ENCODE data around the gene SPNS3.

Gene SPNS3

GRCh38 chr17:4501295-4501949 is 67.7 kb downstream of the SPNS3 start:
- no peak for TF ChIP-seq CTCF (IDR thresholded peaks at IDR 0.05; ENCODE audit: extremely low read depth, missing control alignments)
- DNase-seq (ENCODE audit: low spot score), result no peak

DNA sequence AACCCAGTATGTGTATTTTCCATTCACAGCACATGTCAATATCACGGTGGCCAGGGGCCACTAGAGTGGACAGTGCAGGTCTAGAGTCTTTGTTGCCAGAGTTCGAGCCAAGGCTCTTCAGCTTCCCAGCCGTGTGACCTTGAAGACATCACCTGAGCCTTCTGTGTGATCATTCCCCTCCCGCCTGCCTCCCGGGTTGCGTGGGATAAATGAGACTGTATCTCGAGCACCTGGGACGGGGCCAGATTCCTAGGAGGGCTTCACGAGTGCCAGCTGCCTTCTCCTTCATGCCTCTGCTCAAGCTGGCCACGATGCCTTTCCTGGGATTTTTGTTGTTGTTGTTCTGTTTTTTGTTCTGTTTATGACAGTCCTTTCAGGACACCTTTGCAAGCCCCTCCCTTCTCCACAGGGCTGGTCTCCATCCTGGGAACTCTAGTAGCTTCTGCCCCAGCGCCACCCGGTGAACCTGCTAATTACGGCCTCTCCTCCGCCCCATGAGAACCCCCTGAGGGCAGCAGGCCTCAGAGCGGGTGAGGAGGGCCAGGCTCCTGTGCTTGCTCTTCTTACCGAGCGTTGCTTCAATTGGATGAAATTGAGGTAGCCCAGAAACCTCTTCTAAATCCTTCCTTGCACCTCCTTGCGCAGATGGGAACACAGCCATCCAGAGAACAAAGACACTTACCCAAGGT is 68.9 kb downstream of the SPNS3 start:
- DNase-seq (ENCODE audit: low spot score), result no peak
- no peak for TF ChIP-seq CTCF (IDR thresholded peaks at IDR 0.05; ENCODE audit: extremely low read depth, missing control alignments)

DNA sequence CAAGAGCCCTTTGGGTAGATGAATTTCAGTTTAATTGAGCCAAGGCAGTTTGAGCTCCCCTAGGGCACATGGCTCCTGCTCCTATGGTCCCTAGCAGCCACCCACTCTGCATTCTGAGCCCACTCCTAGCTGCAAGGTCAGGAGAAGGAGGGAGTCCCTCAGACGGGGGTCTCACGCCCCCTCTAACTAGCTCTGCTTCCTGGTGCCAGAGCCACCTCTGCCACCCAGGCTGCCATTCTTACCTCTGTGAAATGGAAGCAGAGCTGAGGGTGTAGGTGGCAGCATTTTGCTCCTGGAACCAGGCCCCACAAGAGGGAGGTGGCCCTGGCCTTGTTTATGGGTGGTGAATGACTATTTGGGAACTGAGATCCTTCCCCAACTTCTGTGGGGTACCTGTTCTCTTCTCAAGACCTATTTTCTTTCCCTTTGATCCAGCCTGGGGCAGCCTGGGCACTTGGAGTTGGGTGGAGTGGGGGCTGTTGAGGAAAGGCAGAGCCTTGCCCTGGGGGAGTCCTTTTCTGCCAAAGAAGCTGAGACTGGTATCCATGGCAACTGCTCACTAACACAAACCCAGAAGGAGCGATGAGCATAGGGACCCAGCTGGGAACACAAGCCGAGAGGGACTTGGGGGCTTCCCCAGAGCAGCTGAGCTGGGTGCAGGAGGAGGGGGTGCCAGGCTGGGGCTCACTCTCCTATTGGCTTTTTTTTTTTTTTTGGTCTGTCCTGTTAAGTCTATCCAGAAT is 69.7 kb downstream of the SPNS3 start:
- no peak for DNase-seq (ENCODE audit: low spot score)
- TF ChIP-seq CTCF (IDR thresholded peaks at IDR 0.05; ENCODE audit: extremely low read depth, missing control alignments), result no peak

DNA sequence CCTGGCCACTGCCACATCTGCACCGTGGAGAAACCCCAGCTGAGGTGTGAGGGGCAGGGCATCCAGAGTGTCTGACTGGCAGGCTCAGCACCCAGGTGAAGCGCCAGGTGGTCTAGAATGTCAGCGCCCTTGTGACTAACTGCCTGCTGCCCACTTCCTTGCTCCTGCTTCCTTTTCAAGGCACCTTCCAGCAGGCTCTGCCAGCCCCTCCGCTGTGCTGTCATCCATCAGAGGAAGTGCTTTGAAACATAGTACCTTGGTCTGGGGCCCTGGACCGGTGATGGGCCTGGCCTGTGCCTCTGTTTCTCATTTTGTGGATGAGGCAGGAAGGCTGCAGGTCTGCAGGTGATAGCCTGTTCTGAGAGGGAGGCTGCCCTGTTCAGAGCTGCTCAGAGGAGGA is 70.4 kb downstream of the SPNS3 start:
- DNase-seq (ENCODE audit: low spot score), result no peak
- no peak for TF ChIP-seq CTCF (IDR thresholded peaks at IDR 0.05; ENCODE audit: extremely low read depth, missing control alignments)

DNA sequence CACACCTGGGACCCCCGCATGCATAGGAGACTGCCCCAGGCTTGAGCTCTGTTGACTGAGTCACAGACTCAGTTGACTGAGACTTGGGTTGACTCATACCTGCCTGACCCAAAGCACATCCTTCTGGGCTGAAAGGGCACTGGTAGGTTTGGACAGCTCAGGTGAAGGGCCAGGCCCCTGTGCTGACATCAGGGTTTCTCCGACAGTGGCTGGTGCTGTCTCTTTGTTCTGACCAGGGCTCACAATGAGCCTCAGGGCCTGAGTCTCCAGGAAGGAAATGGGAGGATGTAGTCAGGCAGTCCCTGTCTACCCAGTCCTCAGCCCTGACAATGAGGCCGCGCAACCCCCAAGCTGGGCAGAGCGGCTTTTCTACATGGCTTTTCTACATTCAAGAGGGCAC is 71.4 kb downstream of the SPNS3 start:
- DNase-seq (ENCODE audit: low spot score), result no peak
- no peak for TF ChIP-seq CTCF (IDR thresholded peaks at IDR 0.05; ENCODE audit: extremely low read depth, missing control alignments)

- no peak for DNase-seq (ENCODE audit: low spot score)
- TF ChIP-seq CTCF (IDR thresholded peaks at IDR 0.05; ENCODE audit: extremely low read depth, missing control alignments), result no peak
These were observed 72.6 kb downstream of the SPNS3 start for GRCh38 chr17:4506175-4506813.

DNA sequence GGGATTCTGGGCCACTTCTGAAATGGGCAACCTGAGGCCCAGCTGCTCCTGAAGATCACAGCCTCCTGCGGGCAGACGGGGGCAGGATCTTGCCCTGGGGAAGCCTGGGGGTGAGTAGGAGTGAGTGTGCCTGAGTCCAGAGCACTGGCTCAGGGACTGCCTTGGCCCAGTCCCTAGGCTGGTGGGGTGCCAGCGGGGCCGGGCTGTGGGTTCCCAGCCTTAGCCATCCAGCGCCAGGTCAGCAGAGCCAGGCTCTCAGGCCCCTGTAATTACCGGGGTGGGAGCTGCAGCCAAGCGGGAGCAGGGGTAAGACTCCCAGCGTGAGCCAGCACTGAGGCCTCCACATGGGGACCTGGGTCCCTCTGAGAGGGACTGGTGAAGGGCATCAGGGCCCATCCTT is 73.2 kb downstream of the SPNS3 start:
- no peak for DNase-seq (ENCODE audit: low spot score)
- TF ChIP-seq CTCF (IDR thresholded peaks at IDR 0.05; ENCODE audit: extremely low read depth, missing control alignments), result no peak
